HG03460 (cell line): ENCODE data around the gene CNTFR.
"Not testable (repeated sequence)": the region's sequence is repeated elsewhere in the genome, so short reads cannot be mapped to it uniquely, and the experiment has no call there.

ENCODE experiments used
- ATAC-seq: cut with Tn5 transposase; IDR thresholded peaks from one replicate; pipeline ENCODE4 v1.9.1; 2021; ENCODE audit not compliant: unreplicated experiment

The CNTFR gene, protein sequence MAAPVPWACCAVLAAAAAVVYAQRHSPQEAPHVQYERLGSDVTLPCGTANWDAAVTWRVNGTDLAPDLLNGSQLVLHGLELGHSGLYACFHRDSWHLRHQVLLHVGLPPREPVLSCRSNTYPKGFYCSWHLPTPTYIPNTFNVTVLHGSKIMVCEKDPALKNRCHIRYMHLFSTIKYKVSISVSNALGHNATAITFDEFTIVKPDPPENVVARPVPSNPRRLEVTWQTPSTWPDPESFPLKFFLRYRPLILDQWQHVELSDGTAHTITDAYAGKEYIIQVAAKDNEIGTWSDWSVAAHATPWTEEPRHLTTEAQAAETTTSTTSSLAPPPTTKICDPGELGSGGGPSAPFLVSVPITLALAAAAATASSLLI

DNA sequence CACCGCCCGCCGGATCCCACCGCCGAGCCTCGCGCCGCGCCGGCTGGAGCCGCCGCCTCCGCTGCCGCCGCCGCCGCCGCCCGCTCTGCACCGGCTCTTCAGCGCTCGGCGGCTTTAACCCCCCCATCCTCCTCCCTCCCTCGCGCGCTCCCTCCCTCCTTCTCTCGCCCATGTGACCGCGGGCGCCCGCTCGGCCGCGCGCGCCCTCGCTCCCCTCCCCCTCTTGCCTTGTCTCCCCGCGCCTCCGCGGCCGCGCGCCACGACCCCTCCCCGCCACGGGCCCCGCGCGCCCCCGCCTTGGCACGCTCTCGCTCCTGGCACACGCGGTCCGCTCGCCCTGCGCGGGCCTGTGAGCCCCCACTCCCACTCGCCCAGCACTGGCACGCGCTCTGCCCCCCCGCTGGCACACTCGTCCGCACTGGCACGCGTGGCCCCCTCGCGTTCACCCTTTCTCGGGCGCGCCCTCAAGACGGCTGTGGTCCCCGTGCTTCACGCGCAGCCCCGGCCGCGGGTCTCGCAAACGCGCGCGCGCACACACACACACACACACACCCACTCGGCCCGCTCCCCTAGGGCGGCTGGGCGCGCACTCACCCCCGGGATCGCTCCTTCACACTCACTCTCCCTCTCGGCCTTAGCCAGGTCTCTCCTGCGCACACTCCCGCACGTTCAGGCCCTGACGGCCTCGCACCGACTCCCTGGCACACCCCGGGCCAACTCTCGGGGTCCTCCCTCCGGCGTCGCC is at the start of gene CNTFR:
Gene CNTFR (minus strand): TSS at position 89 of the 745 bp plus-strand sequence. CDS start 20,743 bp downstream, outside the sequence.
- no peak for ATAC-seq

GRCh38 chr9:34639322-34639721 is 49.8 kb upstream of the CNTFR start:
- not testable (repeated sequence) for ATAC-seq

- ATAC-seq = no peak
These were observed 48.6 kb upstream of the CNTFR start for GRCh38 chr9:34638138-34638445.

- ATAC-seq = peak; percentile 88
These were observed 48.0 kb upstream of the CNTFR start, which contains the start of gene SIGMAR1 for GRCh38 chr9:34637356-34638137. SIGMAR1 (minus strand) TSS chr9:34637787; CDS start chr9:34637697, 90 bp downstream.

GRCh38 chr9:34636791-34637355 is 47.3 kb upstream of the CNTFR start:
- ATAC-seq = no peak

DNA sequence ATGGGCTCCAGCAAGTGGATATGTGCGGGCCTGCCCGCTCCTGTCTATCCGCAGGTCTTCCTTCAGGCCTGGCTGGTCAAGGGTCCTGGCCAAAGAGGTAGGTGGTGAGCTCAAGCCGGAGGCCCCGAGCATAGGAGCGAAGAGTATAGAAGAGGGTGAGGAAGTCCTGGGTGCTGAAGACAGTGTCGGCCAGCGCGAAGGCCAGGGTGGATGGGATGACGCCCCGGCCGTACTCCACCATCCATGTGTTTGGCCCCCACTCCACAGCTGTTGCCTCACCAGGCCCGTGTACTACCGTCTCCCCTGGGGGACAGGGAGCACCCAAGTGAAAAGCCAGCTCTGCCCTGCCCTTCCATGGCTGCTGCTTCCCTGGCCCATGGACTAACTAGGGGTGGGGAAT is 46.0 kb upstream of the CNTFR start:
- ATAC-seq = no peak

- no peak for ATAC-seq
These were observed 45.2 kb upstream of the CNTFR start for GRCh38 chr9:34634551-34635248.

GRCh38 chr9:34633851-34634550 is 44.5 kb upstream of the CNTFR start:
- ATAC-seq = no peak

- ATAC-seq = no peak
These were observed 43.6 kb upstream of the CNTFR start for GRCh38 chr9:34633166-34633565.

DNA sequence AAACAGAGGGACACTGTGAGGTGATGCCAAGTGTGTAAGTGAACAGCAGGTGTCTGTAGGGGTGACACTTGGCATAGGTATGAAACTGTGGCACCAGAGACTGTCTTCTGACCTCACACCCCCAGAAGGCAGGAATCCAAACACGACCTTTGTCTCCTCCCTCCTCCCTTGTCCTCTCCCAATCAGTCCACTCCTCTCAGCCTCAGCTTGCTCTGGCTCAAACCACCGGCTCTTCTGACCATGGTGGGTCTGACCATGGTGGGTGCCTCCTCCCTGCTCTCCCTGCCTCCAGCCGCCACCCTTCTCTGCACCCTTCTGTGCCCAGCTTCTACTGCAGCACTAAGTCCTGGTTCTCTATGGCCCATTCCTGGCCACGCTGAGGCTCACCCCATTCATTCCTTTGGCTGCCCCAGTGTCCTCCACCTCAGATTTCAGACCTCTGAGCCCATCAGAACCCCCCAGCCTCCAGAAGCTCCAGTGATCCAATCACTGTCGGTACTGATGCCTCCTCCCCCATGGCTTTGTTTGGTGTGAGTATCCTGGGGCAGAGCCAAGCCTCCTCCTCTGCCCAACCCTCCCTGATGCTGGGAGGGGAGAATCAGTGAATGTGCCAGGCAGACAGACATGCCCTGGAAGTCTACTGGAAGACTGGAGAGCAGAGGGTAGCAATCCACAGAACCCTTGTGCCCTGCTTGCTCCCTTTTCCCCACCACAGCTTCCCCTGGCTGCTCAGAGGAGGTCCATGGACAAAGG is 41.1 kb upstream of the CNTFR start:
- no peak for ATAC-seq

DNA sequence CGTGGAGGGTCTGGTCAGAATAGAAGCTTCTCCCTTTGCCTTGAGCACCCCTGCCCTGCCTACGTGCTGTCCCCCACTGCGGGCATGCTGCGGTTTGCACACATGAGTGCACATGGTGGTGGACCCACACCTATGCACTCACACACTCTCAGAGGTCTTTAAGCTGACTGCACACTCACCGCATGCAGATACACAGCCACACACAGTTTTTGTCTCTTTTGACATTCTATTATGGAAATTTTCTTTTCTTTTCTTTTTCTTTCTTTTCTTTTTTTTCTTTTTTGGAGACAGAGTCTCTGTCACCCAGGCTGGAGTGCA is 39.9 kb upstream of the CNTFR start:
- no peak for ATAC-seq

DNA sequence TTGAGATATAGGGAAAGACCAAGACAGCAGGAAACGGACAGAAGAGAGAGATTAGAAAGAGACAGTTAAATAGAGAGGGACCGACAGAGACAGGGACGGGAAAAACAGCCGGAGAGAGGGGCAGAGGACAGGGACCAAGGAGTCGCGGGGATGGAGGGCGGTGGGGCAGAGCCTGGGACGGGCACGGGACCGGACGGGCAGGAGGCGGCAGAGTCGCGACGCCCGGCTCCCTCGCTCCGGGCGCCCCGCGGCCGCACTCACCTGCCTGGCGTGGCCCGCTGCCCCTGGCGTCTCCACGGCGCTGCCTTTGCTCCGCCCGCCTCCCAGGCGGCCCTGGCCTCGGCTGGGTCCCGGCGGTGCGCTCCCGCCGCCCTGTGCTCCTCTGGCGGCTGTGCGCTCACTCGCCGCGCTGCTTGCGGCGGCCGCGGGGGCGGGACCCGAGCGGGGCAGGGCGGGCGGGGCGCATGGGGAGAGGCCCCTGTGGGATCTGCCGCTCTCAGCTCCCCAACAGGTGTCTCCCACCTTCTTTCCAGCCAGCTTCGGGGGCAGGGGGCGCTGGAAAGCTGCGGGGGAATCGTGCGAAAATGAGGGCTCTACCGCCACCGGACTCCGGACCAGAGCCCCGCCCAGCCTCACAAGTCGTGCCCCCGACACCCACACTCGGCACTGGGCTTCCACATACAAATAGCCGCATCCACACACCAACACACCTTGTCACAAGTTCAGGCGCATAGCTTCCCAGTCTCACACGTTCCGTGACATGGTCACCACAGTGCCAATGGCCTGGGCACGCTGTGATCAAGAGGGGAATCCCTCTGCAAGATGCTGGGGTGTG is 39.3 kb upstream of the CNTFR start, which contains the start of gene ARID3C:
Gene ARID3C (minus strand): TSS at position 411 of the 835 bp plus-strand sequence. CDS start 1,052 bp downstream, outside the sequence.
- ATAC-seq = no peak

DNA sequence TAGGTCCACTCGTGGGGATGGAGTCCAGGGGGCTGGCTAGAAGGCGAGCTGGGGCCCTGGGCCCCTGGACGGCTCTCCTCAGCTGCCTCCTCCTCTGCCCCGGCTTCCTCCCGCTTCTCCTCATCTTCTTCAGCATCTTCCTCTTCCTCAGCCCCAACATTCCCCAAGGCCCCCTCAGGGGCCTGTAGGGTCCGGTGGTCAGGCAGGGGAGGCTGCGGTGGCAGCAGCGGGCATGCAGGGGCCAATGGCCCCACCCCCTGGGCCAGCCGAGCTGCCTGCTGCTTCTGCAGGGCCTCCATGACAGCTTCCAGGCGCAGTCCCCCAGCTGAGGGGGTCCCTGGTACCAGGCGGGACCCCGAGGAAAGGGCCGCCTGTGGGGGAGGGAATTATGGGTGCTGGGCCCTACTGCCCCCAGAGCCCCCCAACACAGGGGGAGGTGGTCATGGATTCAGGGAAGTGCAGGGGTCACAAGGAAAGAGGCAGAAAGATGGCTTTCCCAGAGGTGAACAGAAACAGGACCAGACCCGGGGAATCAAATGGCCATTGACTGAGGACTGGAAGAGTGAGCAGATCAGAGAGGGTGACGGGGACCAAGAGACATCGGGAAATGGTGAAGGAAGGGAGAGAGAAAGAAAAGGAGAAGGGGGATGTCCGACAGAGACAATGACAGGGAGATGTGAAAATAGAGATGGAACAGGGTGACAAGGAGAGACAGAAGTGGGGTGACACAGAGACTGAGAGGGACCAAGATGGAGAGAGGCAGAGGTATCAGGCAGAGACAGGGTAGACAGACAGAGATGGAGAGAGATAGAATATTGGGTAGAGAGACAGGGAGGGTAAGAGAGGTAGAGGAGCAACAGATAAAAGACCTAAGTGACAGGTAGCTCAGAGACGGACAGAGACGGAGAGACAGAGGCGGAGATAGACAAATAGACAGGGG is 38.5 kb upstream of the CNTFR start:
- ATAC-seq = no peak

DNA sequence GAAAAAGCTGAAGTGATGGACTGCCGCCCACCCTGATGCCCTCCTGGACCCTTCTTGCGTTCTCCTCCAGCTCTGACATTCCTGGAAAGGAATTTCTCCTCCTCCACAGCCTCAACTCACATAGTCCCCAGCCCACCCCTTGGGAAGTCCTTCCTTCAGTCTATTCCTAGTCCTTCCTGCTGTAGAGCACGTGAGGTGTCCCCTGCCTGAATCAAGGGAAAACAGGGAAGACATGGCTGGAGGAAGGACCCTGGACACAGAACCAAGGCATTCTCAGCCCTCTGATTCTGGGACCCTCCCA is 35.6 kb upstream of the CNTFR start:
- no peak for ATAC-seq

DNA sequence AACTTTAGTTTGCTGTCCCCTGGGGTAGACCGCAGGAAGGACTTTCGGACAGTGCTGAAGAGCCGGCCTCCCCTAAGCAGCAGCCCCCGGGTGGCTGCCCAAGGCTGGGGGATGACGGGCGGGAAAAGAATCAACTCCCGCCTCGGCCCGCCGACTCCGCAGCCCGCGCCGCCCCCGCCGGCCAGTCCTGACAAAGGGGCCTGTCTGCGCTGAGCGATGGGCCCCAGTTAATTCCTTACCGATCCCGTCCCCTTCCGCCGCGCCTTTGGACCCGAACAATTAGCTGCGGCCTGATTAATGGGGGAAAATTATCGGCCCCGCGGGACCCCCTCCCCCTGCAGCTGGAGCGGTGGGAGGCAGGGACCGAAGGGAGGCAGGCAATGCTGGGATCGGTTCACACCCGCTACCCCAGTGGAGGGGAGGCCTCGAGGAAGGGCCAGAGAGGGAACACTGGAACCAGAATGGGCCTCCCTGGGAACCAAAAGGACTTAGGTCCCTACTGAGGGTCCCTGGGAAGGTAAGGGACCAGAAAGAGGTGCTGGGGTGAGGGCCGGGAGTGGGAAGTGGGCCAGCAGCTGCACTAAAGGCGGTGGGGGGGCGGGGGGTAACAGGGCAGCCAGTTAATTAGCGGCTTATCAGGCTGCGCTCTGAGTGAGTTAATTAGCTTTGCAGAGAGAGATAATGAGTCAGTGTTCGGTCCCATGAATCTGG is 35.1 kb upstream of the CNTFR start:
- ATAC-seq = no peak

DNA sequence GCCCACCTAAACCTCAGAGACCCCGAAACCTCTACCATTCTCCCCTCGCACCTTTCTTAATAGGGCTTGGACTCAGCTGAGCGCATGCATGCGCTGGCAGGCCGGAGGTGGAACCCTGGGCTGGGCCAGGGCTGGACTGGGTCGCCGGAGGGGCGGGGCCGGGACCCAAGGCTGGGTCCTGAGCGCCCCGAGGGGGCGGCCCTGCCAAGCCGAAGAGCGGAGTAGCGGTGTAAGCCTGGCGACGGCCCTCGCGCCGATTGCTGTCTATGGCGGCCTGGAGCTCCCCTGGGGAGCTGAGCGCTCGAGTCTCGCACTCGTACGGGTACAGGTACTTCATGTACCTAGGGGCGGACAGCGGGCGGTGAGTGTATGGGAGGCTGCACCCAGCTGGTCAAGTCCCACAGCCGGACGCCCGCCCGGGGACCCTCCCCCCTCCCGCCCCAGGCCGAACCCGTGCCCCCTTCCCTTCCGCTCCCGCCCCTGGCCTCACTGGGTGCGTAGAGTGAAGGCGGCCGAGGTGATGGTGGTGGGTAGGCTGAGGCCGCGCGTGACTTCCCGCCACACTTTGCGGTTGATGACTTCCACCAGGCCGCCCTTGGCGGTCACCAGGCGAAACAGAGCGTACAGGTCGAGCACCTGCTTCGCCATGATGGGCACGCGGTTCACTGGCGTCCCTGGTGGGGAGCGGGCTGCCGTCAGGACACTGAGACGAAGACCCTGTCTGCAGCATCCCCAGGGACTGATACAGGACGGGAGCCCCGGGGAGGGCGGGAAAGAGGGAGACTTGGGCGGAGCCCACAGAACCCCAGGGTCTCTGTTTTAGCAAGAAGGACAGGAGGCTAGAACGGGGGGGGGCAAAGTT is 34.1 kb upstream of the CNTFR start:
- ATAC-seq = no peak
